ENCODE results near the gene CHAD.
"Not testable (repeated sequence)": the region's sequence is repeated elsewhere in the genome, so short reads cannot be mapped to it uniquely, and the experiment has no call there.

The CHAD gene

DNA sequence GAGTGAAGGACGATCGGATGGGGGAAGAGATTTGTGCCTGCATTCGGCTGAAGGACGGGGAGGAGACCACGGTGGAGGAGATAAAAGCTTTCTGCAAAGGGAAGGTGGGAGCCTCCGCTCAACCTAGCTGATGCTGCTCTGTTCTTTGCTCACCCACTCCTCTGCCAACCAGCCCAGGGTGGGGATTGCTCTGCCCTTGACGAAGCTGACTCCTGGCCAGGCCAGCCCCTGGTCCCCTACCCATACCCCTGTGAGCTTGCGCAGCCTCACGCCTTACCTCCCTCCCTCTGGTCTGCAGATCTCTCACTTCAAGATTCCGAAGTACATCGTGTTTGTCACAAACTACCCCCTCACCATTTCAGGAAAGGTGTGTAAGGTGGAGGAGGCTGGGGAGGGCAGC, 5.2 kb upstream of the CHAD start:
- DNase-seq (ENCODE audit: low read depth in 2 of 2) = no peak

DNA sequence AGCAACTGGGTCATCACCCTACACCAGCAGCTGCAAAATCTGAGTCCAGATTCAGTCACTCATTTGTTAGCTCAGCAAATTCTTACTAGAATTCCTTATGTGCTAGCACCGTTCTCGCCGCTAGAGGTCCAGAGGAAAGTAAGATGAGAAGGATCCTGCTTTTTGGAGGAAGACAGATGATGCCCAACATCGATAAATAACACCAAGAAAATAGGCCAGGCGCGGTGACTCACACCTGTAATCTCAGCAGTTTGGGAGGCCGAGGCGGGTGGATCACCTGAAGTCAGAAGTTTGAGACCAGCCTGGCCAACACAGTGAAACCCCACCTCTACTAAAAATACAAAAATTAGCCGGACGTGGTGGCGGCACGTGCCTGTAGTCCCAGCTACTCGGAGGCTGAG, 4.1 kb upstream of the CHAD start:
- DNase-seq (ENCODE audit: low read depth in 2 of 2) = not testable (repeated sequence)

- no peak for DNase-seq (ENCODE audit: low read depth in 2 of 2)
Observed at GRCh38 chr17:50472286-50472685, 3.6 kb upstream of the CHAD start.

DNA sequence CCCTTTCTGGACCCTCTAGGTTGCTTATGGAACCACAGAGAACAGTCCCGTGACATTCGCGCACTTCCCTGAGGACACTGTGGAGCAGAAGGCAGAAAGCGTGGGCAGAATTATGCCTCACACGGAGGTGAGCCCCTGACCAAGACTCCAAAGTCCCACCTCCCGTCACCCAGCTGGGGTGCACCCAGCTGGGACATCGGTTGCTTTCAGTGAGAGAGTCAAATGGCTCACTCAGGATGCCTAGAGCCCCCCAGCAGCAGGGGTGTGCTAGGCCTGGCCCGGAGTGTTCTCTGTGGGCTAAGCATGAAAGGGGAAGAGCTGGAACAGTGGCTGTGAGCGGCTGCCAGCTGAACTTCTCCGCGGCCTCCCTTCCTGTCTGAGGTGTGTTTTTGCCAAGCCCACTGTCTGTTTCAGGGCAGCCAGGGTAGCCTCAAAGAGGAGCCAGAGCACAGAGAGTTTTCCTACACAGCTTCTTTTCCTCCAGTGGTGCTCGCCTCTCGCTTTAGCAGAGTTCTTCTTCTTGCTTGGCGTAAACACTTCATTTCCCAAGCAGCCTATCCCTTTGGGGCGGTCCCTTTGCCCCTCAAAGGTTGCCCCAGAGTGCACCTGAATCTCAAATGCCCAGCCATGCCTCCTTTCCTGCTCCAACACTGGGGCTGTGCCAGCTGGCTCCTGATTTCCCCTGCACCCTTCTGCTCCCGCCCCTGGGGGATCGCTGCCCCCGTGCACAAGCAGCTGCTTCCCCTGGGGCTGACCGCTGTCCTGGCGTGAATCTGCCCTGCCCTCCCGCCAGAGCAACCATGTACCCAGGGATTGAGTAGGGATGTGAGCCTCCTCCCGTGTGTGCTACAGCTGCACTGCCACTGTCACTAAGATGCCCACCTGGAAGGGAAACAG, 2.6 kb upstream of the CHAD start:
- DNase-seq (ENCODE audit: low read depth in 2 of 2) = no peak

- no peak for DNase-seq (ENCODE audit: low read depth in 2 of 2)
Observed at GRCh38 chr17:50470426-50470825, 1.7 kb upstream of the CHAD start.

DNA sequence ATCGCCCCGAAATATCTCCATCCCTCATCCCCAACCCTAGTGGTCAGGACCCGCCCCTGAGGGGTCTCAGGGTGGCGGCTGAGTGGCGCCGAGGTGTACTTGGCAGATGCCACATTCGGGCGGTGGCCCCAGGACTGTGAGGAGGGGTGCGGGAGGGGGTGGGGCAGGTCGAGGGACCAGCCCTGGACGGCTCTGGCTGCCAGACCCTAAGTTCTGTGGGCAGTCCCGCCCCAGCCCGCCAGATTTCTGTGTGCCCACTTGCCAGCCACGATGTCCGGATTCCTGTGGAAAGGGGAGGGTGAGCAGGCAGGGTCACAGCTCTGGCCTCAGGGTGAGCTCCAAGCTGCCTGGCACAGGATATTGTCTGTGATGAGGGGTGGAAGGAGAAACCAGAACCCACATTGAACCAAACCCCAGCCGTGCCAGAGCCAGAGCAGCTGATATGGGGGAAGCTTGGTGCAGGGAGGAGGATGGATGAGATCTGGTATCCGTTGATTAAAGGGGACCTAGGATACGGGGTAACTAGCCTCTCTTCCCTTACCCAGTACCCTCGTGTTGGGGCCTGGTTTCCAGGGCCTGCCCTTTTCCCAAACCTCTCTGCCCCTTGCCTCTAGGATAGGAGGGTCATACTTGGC, 1.1 kb upstream of the CHAD start:
- DNase-seq (ENCODE audit: low read depth in 2 of 2) = no peak

DNA sequence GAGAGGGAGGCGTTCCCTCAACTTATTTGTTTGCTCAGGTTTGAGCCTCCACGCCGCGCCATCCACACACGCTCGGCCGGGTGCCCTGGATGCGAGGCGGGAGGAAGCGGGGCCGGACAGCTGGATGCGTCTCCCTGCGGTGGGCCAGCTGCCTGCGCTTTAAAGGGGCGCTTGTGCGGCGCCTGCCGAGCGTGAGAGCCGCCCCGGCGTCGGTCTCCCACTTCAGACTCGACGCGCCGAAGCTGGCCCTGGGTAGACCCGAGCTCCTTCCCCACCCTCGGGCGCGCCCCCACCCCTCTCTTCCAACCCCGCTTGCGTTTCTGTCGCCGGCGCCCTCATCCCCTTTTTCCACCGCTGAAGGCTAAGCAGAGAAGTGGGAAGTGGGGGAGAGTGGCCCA, 527 bp upstream of the CHAD start:
- no peak for DNase-seq (ENCODE audit: low read depth in 2 of 2)

DNA sequence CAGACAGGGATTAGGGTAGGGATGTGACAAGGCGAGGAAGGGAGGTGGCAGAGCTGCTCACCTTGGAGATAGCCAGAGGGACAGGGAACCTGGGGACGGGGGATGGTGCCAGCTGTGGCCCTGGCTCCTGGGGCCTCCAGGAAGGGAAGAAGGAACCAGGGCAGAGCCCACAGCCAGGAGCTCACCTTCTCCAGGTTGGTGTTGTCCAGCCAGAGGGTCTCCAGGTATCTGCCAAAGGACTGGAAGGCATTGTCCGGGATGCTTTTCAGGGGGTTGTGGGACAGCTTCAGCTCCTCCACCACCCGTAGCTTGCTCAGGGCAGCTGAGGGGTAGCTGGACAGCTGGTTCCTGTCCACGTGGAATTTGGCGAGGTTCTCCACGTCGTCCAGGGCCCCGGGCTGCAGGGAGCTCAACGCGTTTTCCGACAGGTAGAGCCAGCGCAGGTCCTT, 801 bp downstream of the CHAD start:
- no peak for DNase-seq (ENCODE audit: low read depth in 2 of 2)

GRCh38 chr17:50467114-50467854, 1.4 kb downstream of the CHAD start:
- no peak for DNase-seq (ENCODE audit: low read depth in 2 of 2)

GRCh38 chr17:50466371-50467113, 2.1 kb downstream of the CHAD start:
- no peak for DNase-seq (ENCODE audit: low read depth in 2 of 2)

- no peak for DNase-seq (ENCODE audit: low read depth in 2 of 2)
Observed at GRCh38 chr17:50465635-50466034, 3.0 kb downstream of the CHAD start.

- no peak for DNase-seq (ENCODE audit: low read depth in 2 of 2)
Observed at GRCh38 chr17:50465171-50465570, 3.5 kb downstream of the CHAD start.

DNA sequence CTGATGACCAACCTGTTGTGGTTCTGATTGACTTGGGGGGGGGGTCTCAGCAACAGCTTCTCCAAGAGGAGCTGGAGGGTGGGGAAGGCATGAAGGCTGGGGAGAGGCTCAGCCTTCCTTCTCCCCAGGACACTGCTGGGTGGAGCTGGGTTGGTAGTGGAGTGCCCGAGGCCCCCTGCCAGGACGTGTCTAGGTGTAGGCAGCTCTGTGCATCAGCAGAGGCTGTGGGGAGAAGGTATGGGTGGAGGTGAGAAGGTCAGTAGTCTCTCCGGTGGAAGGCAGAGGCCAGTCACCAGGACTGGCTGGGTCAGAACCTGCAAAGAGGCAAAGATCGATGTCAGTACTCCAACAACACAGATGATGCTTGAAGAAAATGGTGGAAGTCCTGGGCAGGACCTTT, 3.9 kb downstream of the CHAD start:
- no peak for DNase-seq (ENCODE audit: low read depth in 2 of 2)

GRCh38 chr17:50464121-50464520, 4.6 kb downstream of the CHAD start:
- no peak for DNase-seq (ENCODE audit: low read depth in 2 of 2)

GRCh38 chr17:50462446-50462845, 6.2 kb downstream of the CHAD start:
- no peak for DNase-seq (ENCODE audit: low read depth in 2 of 2)

DNA sequence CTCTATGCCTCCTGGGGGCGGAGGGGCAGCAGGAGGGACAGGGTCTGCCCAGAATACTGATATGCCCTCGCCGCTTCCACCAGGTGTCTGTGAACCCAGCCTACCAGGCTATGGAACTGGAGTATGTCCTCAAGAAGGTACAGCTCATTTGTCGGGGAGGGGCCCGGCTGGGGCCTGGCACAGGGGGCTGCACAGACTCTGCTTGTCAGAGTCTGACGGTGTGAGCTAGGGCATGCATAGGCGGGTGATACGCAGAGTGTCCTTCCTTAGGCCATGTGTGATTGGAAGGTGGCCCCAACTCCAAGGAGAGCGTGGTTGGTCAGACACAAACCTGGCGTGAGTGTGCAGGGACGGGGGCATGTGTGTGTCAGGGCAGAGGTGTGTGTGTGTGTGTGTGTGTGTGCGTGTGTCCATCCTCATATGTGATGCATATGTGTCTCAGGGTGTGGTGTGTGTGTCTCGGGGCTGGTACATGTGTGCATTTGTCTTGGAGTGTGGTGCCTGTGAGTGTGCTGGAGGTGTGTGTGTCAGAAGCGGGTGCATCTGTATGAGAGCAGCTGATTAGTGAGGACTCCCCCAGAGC, 7.0 kb downstream of the CHAD start:
- DNase-seq (ENCODE audit: low read depth in 2 of 2) = no peak

GRCh38 chr17:50460831-50461526, 7.7 kb downstream of the CHAD start:
- DNase-seq (ENCODE audit: low read depth in 2 of 2) = no peak

- no peak for DNase-seq (ENCODE audit: low read depth in 2 of 2)
Observed at GRCh38 chr17:50459756-50460155, 8.9 kb downstream of the CHAD start.

DNA sequence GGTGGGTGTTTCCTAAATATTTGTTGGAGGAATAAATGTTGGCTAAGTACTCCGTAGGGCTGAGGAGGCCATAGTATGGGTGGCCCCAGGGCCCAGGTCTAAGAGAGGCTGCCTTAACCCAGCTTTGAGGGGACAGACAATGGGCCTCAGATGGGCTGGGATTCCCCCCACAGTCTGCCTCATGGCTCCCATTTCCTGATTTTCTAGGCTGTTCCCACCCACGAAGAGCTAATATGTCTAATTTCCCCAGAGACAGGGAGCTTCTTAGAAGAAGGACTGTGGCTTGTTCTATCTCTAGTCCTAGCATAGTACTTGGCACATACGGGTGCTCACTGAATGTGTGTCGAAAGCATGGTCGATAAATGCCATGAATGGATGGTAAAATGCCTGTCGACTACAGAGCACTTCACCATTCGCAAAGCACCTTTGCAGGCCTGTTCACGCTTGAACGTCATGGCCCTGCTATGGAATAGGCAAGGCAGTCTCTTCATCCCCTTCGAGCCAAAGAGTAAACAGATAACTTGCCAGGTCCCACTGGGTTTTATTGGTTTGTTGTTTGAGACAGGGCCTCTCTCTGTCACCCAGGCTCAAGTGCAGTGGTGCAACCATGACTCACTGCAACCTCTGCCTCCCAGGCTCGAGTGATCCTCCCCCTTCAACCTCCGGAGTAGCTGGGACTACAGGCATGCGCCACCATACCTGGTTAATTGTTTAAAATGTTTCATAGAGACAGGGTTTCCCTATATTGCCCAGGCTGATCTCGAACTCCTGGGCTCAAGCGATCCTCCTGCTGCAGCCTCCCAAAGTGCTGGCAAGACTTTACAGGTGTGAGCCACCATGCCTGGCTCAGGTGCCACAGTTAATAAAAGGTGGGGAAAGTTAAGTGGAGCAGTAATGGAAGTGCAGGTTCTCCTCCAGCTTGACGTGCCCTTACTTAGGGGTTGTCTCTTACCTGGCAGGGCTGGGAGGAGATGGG, 9.7 kb downstream of the CHAD start:
- DNase-seq (ENCODE audit: low read depth in 2 of 2) = no peak

GRCh38 chr17:50458270-50458669, 10.4 kb downstream of the CHAD start:
- no peak for DNase-seq (ENCODE audit: low read depth in 2 of 2)
